Endothelial cell of umbilical vein (primary cell): Measurements from ENCODE around the gene BNIP5. TPM values are rescaled to one million over a fixed set of nuclear protein-coding genes. Genes with fewer than 3 reads are reported as not detected.

Experiments used
- BruUV-seq: library from RNA; stranded (reverse); fragments of 400-500 nt; replicated peaks from 2 replicates; lab custom pipeline; 2021; lab: Mats Ljungman, UMichigan
- CTCF ChIA-PET: fragments of 300-600, 350-600 bp; sonication (Branson Sonifier 250); formaldehyde crosslinking; loops from one replicate; lab custom pipeline; 2021; ENCODE audit warnings: antibody characterized with exemption, inconsistent platforms; lab: Charles Lee
- POLR2A ChIA-PET: fragments of 300-600, 350-600 bp; sonication (Branson Sonifier 250); formaldehyde crosslinking; loops from one replicate; lab custom pipeline; 2021; ENCODE audit warnings: antibody characterized with exemption, inconsistent platforms; lab: Charles Lee
- DNase-seq: peaks from one replicate; pipeline ENCODE4 v3.0.0-alpha.2; 2011; ENCODE audit warnings: low read depth, low spot score
- FAIRE-seq: peaks from 2 replicates; lab custom pipeline; 2011; peaks lifted over from hg19 to GRCh38; lab: Jason Lieb, UNC
- H2AFZ ChIP-seq: 2 replicates; pipeline ENCODE4 v1.6.0; 2012; ENCODE audit warnings: low read depth, low read length, control low read depth, inconsistent platforms
- H3K27ac ChIP-seq: 2 replicates; pipeline ENCODE4 v1.5.1; 2011; ENCODE audit warnings: low read depth, mild to moderate bottlenecking, control low read depth, low read length, moderate library complexity; ENCODE audit not compliant: insufficient read depth
- H3K27me3 ChIP-seq, 2 experiments: 2 replicates each; pipeline versions ENCODE4 v1.6.0 to v1.6.1; 2011; ENCODE audit warnings: low read length in 2 of 2, mixed read lengths in 1 of 2; ENCODE audit not compliant: control insufficient read depth in 2 of 2, insufficient read depth in 2 of 2
- H3K36me3 ChIP-seq, 2 experiments: 2 replicates in 1 of 2; 3 replicates in 1 of 2; pipeline ENCODE4 v1.5.1; 2011; ENCODE audit warnings: low read length in 2 of 2, mild to moderate bottlenecking in 1 of 2, moderate library complexity in 1 of 2; ENCODE audit not compliant: control insufficient read depth in 2 of 2, insufficient read depth in 2 of 2; ENCODE audit errors: extremely low read depth in 1 of 2
- H3K4me1 ChIP-seq: 3 replicates; pipeline ENCODE4 v1.5.1; 2011; ENCODE audit warnings: mild to moderate bottlenecking, low read length; ENCODE audit not compliant: control insufficient read depth, insufficient read depth; ENCODE audit errors: extremely low read depth
- H3K4me2 ChIP-seq: 2 replicates; pipeline ENCODE4 v1.6.1; 2011; ENCODE audit warnings: low read length, control low read depth, mixed read lengths; ENCODE audit not compliant: insufficient read depth
- H3K4me3 ChIP-seq, 3 experiments: fragments of 200-600 bp in 1 of 3; sonication (generic), shearing (Covaris generic) in 1 of 3; replicated peaks in 1 of 3; 2 replicates each; pipeline ENCODE4 v1.5.1; 2011 to 2016; ENCODE audit warnings: control low read depth in 3 of 3, low read length in 3 of 3, mild to moderate bottlenecking in 2 of 3, inconsistent platforms in 1 of 3, low read depth in 1 of 3, moderate library complexity in 1 of 3; ENCODE audit not compliant: insufficient read depth in 1 of 3
- H3K79me2 ChIP-seq: 2 replicates; pipeline ENCODE4 v1.6.0; 2012; ENCODE audit warnings: low read length, inconsistent platforms; ENCODE audit not compliant: control insufficient read depth, insufficient read depth
- H3K9ac ChIP-seq: replicated peaks from 2 replicates; pipeline ENCODE3; 2011; ENCODE audit warnings: low read length, control low read depth; ENCODE audit not compliant: insufficient read depth; ENCODE audit errors: extremely low read depth
- H3K9me1 ChIP-seq: replicated peaks from 3 replicates; pipeline ENCODE4 v1.6.0; 2011; ENCODE audit warnings: mild to moderate bottlenecking, low read length; ENCODE audit not compliant: control insufficient read depth, insufficient read depth; ENCODE audit errors: extremely low read depth
- H3K9me3 ChIP-seq: replicated peaks from 2 replicates; pipeline ENCODE4 v1.5.1; 2012; ENCODE audit warnings: low read length, inconsistent platforms; ENCODE audit not compliant: control insufficient read depth, insufficient read depth
- H4K20me1 ChIP-seq: replicated peaks from 2 replicates; pipeline ENCODE3; 2011; ENCODE audit warnings: mild to moderate bottlenecking, low read length; ENCODE audit not compliant: control insufficient read depth, insufficient read depth; ENCODE audit errors: extremely low read depth
- CTCF ChIP-seq, 2 donors: IDR thresholded peaks; 1 replicate in 1 of 2; 2 replicates in 1 of 2; pipeline ENCODE4 v1.5.1; 2011; ENCODE audit warnings: low read length in 2 of 2, mild to moderate bottlenecking in 2 of 2, moderate library complexity in 2 of 2, control low read depth in 1 of 2, inconsistent platforms in 1 of 2, low read depth in 1 of 2; ENCODE audit not compliant: insufficient read depth in 1 of 2; ENCODE audit errors: extremely low read depth in 1 of 2
- EZH2 ChIP-seq: IDR thresholded peaks from 2 replicates; pipeline ENCODE4 v1.6.1; 2012; ENCODE audit warnings: borderline replicate concordance, low read depth, mild to moderate bottlenecking, moderate library complexity, low read length, inconsistent platforms; ENCODE audit not compliant: severe bottlenecking
- FOS ChIP-seq: IDR thresholded peaks from 2 replicates; pipeline ENCODE4 v1.6.1; 2011; ENCODE audit warnings: mild to moderate bottlenecking, low read length, moderate library complexity, borderline replicate concordance; ENCODE audit not compliant: insufficient read depth
- GATA2 ChIP-seq: IDR thresholded peaks from 2 replicates; pipeline ENCODE4 v1.7.0; 2011; ENCODE audit warnings: low read depth, mild to moderate bottlenecking, moderate library complexity, mixed read lengths, low read length; ENCODE audit not compliant: insufficient read length, insufficient read depth
- JUN ChIP-seq: IDR thresholded peaks from 2 replicates; pipeline ENCODE4 v1.6.1; 2011; ENCODE audit warnings: borderline replicate concordance, low read depth; ENCODE audit not compliant: insufficient read length, insufficient read depth
- MAX ChIP-seq: IDR thresholded peaks from 2 replicates; pipeline ENCODE4 v1.6.1; 2011; ENCODE audit not compliant: insufficient read depth, insufficient read length
- MYC ChIP-seq: IDR thresholded peaks from one replicate; pipeline ENCODE4 v1.6.1; 2011; ENCODE audit warnings: mild to moderate bottlenecking, low read depth, low read length
- POLR2A ChIP-seq: IDR thresholded peaks from 2 replicates; pipeline ENCODE4 v1.6.1; 2012; ENCODE audit warnings: low read depth, mild to moderate bottlenecking, control low read depth, low read length
- dilution Hi-C: fragments of 300-500 bp; cut with MboI; formaldehyde crosslinking; loops from one replicate; pipeline ENCODE4 v1.15.0; 2019; ENCODE audit warnings: low sequenced_read_pairs; ENCODE audit not compliant: extremely low pct_ligation_motif_present
- intact Hi-C: fragments of 100-400 bp; cut with micrococcal nuclease; formaldehyde crosslinking; loops from one replicate; pipeline ENCODE4 v1.10.0; 2022
- polyA plus RNA-seq, 4 experiments: library from polyadenylated mRNA; depleted of rRNA in 3 of 4; stranded (reverse) in 3 of 4; unstranded in 1 of 4; fragments of >200 nt; gene quantifications; 2 replicates each; pipeline versions ENCODE4 v1.2.1 to v1.2.3, GENCODE V29; 2011 to 2012; ENCODE audit warnings: missing spikeins in 1 of 4
- total RNA-seq: library from RNA; stranded (reverse); gene quantifications from 2 replicates; pipeline ENCODE4 v1.2.3, GENCODE V29; 2021

The BNIP5 gene
- total and polyA plus RNA-seq, 2 donors (not counting 3 experiments of a cell fraction or from before 2014, with no cell fraction given) = not detected

- no TSS peak for BruUV-seq
- H3K36me3 ChIP-seq = no peaks in the 10 kb centered on the region
- dilution Hi-C loops (no loop called here), intact Hi-C loops (no loop called here)
- ChIA-PET CTCF (interaction anchor here (1.3 to 3.3 kb wide), 2 partner anchors 40 to 63 kb away, joined by 3 to 15 read pairs; no protein-coding TSS in a partner anchor), POLR2A (no interaction called here)
- no peak overlapping the region for H2AFZ ChIP-seq
- TF ChIP-seq POLR2A = no peak
- no peak for TF ChIP-seq EZH2
- TF ChIP-seq MYC = no peak
- TF ChIP-seq CTCF (IDR thresholded peaks at IDR 0.05; ENCODE audit: extremely low read depth in 1 of 2, insufficient read depth in 1 of 2, low read depth in 1 of 2, low read length in 2 of 2) = no peak
- no peak for TF ChIP-seq FOS
- no peak for TF ChIP-seq MAX
- TF ChIP-seq JUN = no peak
- no peak for TF ChIP-seq GATA2
- H3K27ac ChIP-seq = no peak overlapping the region
- H3K9ac ChIP-seq = no peak overlapping the region
- no peak for FAIRE-seq
- peaks cover 7 to 8% of the 10 kb centered on the region in 2 experiments for H3K27me3 ChIP-seq
- no peak overlapping the region for H3K4me3 ChIP-seq
- no peaks in the 10 kb centered on the region for H3K4me1 ChIP-seq
- DNase-seq = no peak
- H3K9me1 ChIP-seq = no peaks in the 10 kb centered on the region
- H3K4me2 ChIP-seq = no peak overlapping the region
- H4K20me1 ChIP-seq = no peaks in the 10 kb centered on the region
- no peaks in the 10 kb centered on the region for H3K9me3 ChIP-seq
- no peaks in the 10 kb centered on the region for H3K79me2 ChIP-seq
Observed at GRCh38 chr6:36298027-36298426, 38.7 kb downstream of the BNIP5 start.
